Measurements from ENCODE around the gene COLGALT1. TPM values are rescaled to one million over a fixed set of nuclear protein-coding genes. Genes with fewer than 3 reads are reported as not detected.
"Not testable (repeated sequence)": the region's sequence is repeated elsewhere in the genome, so short reads cannot be mapped to it uniquely, and the experiment has no call there.

Gene COLGALT1
- total RNA-seq, 1 experiment from 2014 or later, result 79.1 TPM

GRCh38 chr19:17581211-17581874, 25.9 kb downstream of the COLGALT1 start:
- CTCF ChIA-PET, result no interaction called here
- no TSS peak for BruUV-seq (replicated peaks)
- peaks cover 36% of the 10 kb centered on the region for H3K36me3 Mint-ChIP-seq (ENCODE audit: insufficient read depth, unreplicated experiment)
- TF ChIP-seq CTCF (IDR thresholded peaks at IDR 0.05; ENCODE audit: unreplicated experiment), result no peak
- peaks cover 7% of the 10 kb centered on the region for H3K4me1 Mint-ChIP-seq (ENCODE audit: low read depth, unreplicated experiment)
- no peaks in the 10 kb centered on the region for H3K9me3 Mint-ChIP-seq (ENCODE audit: low read depth, unreplicated experiment)
- H3K27me3 Mint-ChIP-seq (ENCODE audit: unreplicated experiment), result no peaks in the 10 kb centered on the region
- no peak overlapping the region for H3K27ac Mint-ChIP-seq (ENCODE audit: unreplicated experiment)
- H3K4me3 Mint-ChIP-seq (ENCODE audit: low read depth, unreplicated experiment), result no peak overlapping the region
- intact Hi-C loops (cut with micrococcal nuclease; ENCODE audit: unreplicated experiment), result no loop called here
- DNase-seq, result no peak

GRCh38 chr19:17582613-17583012, 27.2 kb downstream of the COLGALT1 start:
- no peak overlapping the region for H3K4me3 Mint-ChIP-seq (ENCODE audit: low read depth, unreplicated experiment)
- no peaks in the 10 kb centered on the region for H3K9me3 Mint-ChIP-seq (ENCODE audit: low read depth, unreplicated experiment)
- H3K4me1 Mint-ChIP-seq (ENCODE audit: low read depth, unreplicated experiment), result peaks cover 7% of the 10 kb centered on the region
- no peak for DNase-seq
- TF ChIP-seq CTCF (IDR thresholded peaks at IDR 0.05; ENCODE audit: unreplicated experiment), result no peak
- H3K27me3 Mint-ChIP-seq (ENCODE audit: unreplicated experiment), result no peaks in the 10 kb centered on the region
- no peak overlapping the region for H3K27ac Mint-ChIP-seq (ENCODE audit: unreplicated experiment)
- CTCF ChIA-PET, result no interaction called here
- H3K36me3 Mint-ChIP-seq (ENCODE audit: insufficient read depth, unreplicated experiment), result peaks cover 24% of the 10 kb centered on the region
- no TSS peak for BruUV-seq (replicated peaks)
- intact Hi-C loops (cut with micrococcal nuclease; ENCODE audit: unreplicated experiment), result no loop called here

GRCh38 chr19:17584132-17584531, 28.7 kb downstream of the COLGALT1 start:
- no peak for TF ChIP-seq CTCF (IDR thresholded peaks at IDR 0.05; ENCODE audit: unreplicated experiment)
- CTCF ChIA-PET, result no interaction called here
- H3K27ac Mint-ChIP-seq (ENCODE audit: unreplicated experiment), result no peak overlapping the region
- no peaks in the 10 kb centered on the region for H3K27me3 Mint-ChIP-seq (ENCODE audit: unreplicated experiment)
- no peak overlapping the region for H3K4me3 Mint-ChIP-seq (ENCODE audit: low read depth, unreplicated experiment)
- no peak for DNase-seq
- H3K9me3 Mint-ChIP-seq (ENCODE audit: low read depth, unreplicated experiment), result no peaks in the 10 kb centered on the region
- peaks cover 7% of the 10 kb centered on the region for H3K4me1 Mint-ChIP-seq (ENCODE audit: low read depth, unreplicated experiment)
- no TSS peak for BruUV-seq (replicated peaks)
- H3K36me3 Mint-ChIP-seq (ENCODE audit: insufficient read depth, unreplicated experiment), result peaks cover 18% of the 10 kb centered on the region
- intact Hi-C loops (cut with micrococcal nuclease; ENCODE audit: unreplicated experiment), result no loop called here

- H3K27me3 Mint-ChIP-seq (ENCODE audit: unreplicated experiment); H3K4me1 Mint-ChIP-seq (ENCODE audit: low read depth, unreplicated experiment); H3K36me3 Mint-ChIP-seq (ENCODE audit: insufficient read depth, unreplicated experiment); BruUV-seq (replicated peaks); intact Hi-C loops (cut with micrococcal nuclease; ENCODE audit: unreplicated experiment); H3K9me3 Mint-ChIP-seq (ENCODE audit: low read depth, unreplicated experiment); DNase-seq; H3K4me3 Mint-ChIP-seq (ENCODE audit: low read depth, unreplicated experiment); H3K27ac Mint-ChIP-seq (ENCODE audit: unreplicated experiment): not testable (repeated sequence)
- CTCF ChIA-PET, result interaction anchor here (0.6 kb wide), 1 partner anchor 191 kb away, joined by 3 read pairs; no protein-coding TSS in a partner anchor
Observed at GRCh38 chr19:17585395-17585794, 29.9 kb downstream of the COLGALT1 start.

GRCh38 chr19:17590866-17591265, 35.4 kb downstream of the COLGALT1 start:
- no TSS peak for BruUV-seq (replicated peaks)
- H3K27ac Mint-ChIP-seq (ENCODE audit: unreplicated experiment), result no peak overlapping the region
- TF ChIP-seq CTCF (IDR thresholded peaks at IDR 0.05; ENCODE audit: unreplicated experiment), result no peak
- CTCF ChIA-PET, result no interaction called here
- no peak overlapping the region for H3K4me3 Mint-ChIP-seq (ENCODE audit: low read depth, unreplicated experiment)
- H3K27me3 Mint-ChIP-seq (ENCODE audit: unreplicated experiment), result peaks cover 27% of the 10 kb centered on the region
- no peaks in the 10 kb centered on the region for H3K36me3 Mint-ChIP-seq (ENCODE audit: insufficient read depth, unreplicated experiment)
- intact Hi-C loops (cut with micrococcal nuclease; ENCODE audit: unreplicated experiment), result no loop called here
- H3K9me3 Mint-ChIP-seq (ENCODE audit: low read depth, unreplicated experiment), result no peaks in the 10 kb centered on the region
- no peak for DNase-seq
- peaks cover 8% of the 10 kb centered on the region for H3K4me1 Mint-ChIP-seq (ENCODE audit: low read depth, unreplicated experiment)

- H3K4me1 Mint-ChIP-seq (ENCODE audit: low read depth, unreplicated experiment); DNase-seq; H3K36me3 Mint-ChIP-seq (ENCODE audit: insufficient read depth, unreplicated experiment); H3K27ac Mint-ChIP-seq (ENCODE audit: unreplicated experiment); H3K4me3 Mint-ChIP-seq (ENCODE audit: low read depth, unreplicated experiment); H3K9me3 Mint-ChIP-seq (ENCODE audit: low read depth, unreplicated experiment); intact Hi-C loops (cut with micrococcal nuclease; ENCODE audit: unreplicated experiment); BruUV-seq (replicated peaks); CTCF ChIA-PET: not testable (repeated sequence)
- H3K27me3 Mint-ChIP-seq (ENCODE audit: unreplicated experiment), result peaks cover 27% of the 10 kb centered on the region
Observed at GRCh38 chr19:17594296-17594695, 38.8 kb downstream of the COLGALT1 start.

GRCh38 chr19:17598063-17598462, 42.6 kb downstream of the COLGALT1 start:
- intact Hi-C loops (cut with micrococcal nuclease; ENCODE audit: unreplicated experiment); H3K27ac Mint-ChIP-seq (ENCODE audit: unreplicated experiment); H3K9me3 Mint-ChIP-seq (ENCODE audit: low read depth, unreplicated experiment); BruUV-seq (replicated peaks); H3K4me1 Mint-ChIP-seq (ENCODE audit: low read depth, unreplicated experiment); DNase-seq; H3K36me3 Mint-ChIP-seq (ENCODE audit: insufficient read depth, unreplicated experiment); H3K4me3 Mint-ChIP-seq (ENCODE audit: low read depth, unreplicated experiment): not testable (repeated sequence)
- peaks cover 25% of the 10 kb centered on the region for H3K27me3 Mint-ChIP-seq (ENCODE audit: unreplicated experiment)
- CTCF ChIA-PET, result interaction anchor here (0.7 kb wide), 1 partner anchor 194 kb away, joined by 3 read pairs; no protein-coding TSS in a partner anchor

All from Calu3 (cell line).